HEK293 (cell line): ENCODE measurements around the gene UGGT2.

ENCODE experiments used
- CTCF ChIA-PET: fragments of 350-600 bp; formaldehyde crosslinking; extraction: SDS; loops from one replicate; lab custom pipeline; 2021; ENCODE audit warnings: antibody characterized with exemption; lab: Yijun Ruan, JAX
- POLR2A ChIA-PET: fragments of 300-600 bp; formaldehyde crosslinking; extraction: SDS; loops from one replicate; lab custom pipeline; 2020; ENCODE audit warnings: antibody characterized with exemption, inconsistent platforms; lab: Yijun Ruan, JAX
- H3K27ac ChIP-seq: fragments of 200-500 bp; sonication (Bioruptor generic); 2 replicates; pipeline ENCODE4 v1.5.1; 2014; ENCODE audit warnings: low read depth, low read length, control low read depth, inconsistent platforms; ENCODE audit errors: extremely low read depth
- H3K36me3 ChIP-seq, 2 experiments: fragments of 200-500 bp in 1 of 2; sonication (Bioruptor generic) in 1 of 2; 1 replicate in 1 of 2; 2 replicates in 1 of 2; pipeline ENCODE4 v1.5.1; 2014 to 2017; ENCODE audit warnings: inconsistent platforms in 2 of 2, low read length in 2 of 2; ENCODE audit not compliant: control insufficient read depth in 2 of 2, insufficient read depth in 1 of 2
- H3K4me1 ChIP-seq: fragments of 200-500 bp; sonication (Bioruptor generic); 2 replicates; pipeline ENCODE4 v1.5.1; 2014; ENCODE audit warnings: mild to moderate bottlenecking, low read length, inconsistent platforms; ENCODE audit not compliant: control insufficient read depth, insufficient read depth
- H3K4me3 ChIP-seq: 2 replicates; pipeline ENCODE4 v1.5.1; 2011; ENCODE audit warnings: low read depth, mild to moderate bottlenecking, control low read depth, low read length, moderate library complexity
- H3K9me3 ChIP-seq: fragments of 200-500 bp; sonication (Bioruptor generic); 2 replicates; pipeline ENCODE4 v1.5.1; 2014; ENCODE audit warnings: low read depth, low read length, inconsistent platforms; ENCODE audit not compliant: control insufficient read depth, insufficient read depth
- KLF7 ChIP-seq: fragments of 450-650 bp; formaldehyde crosslinking; IDR thresholded peaks from 2 replicates; pipeline ENCODE4 v1.5.1; 2016; ENCODE audit warnings: missing biosample characterization, missing genetic modification characterization, borderline replicate concordance
- MEIS1 ChIP-seq: sonication (generic); formaldehyde crosslinking; IDR thresholded peaks from 2 replicates; pipeline ENCODE4 v1.8.1; 2022; ENCODE audit warnings: missing genetic modification reagents, mild to moderate bottlenecking, borderline replicate concordance
- REPIN1 ChIP-seq: fragments of 450-650 bp; formaldehyde crosslinking; IDR thresholded peaks from 2 replicates; pipeline ENCODE4 v1.5.1; 2017; ENCODE audit warnings: missing biosample characterization, missing genetic modification characterization, low read depth
- ZFP41 ChIP-seq: fragments of 450-650 bp; formaldehyde crosslinking; IDR thresholded peaks from 2 replicates; pipeline ENCODE4 v1.5.1; 2016; ENCODE audit warnings: missing biosample characterization, missing genetic modification characterization, borderline replicate concordance
- ZNF138 ChIP-seq: fragments of 450-650 bp; formaldehyde crosslinking; IDR thresholded peaks from 2 replicates; pipeline ENCODE4 v1.5.1; 2016; ENCODE audit warnings: missing biosample characterization, missing genetic modification characterization, borderline replicate concordance
- ZNF174 ChIP-seq: fragments of 450-650 bp; formaldehyde crosslinking; IDR thresholded peaks from 2 replicates; pipeline ENCODE4 v1.5.0; 2017; ENCODE audit warnings: missing biosample characterization, mild to moderate bottlenecking, missing genetic modification characterization
- ZNF202 ChIP-seq: fragments of 450-650 bp; formaldehyde crosslinking; IDR thresholded peaks from 2 replicates; pipeline ENCODE4 v1.5.1; 2016; ENCODE audit warnings: missing biosample characterization, missing genetic modification characterization, borderline replicate concordance
- ZNF274 ChIP-seq, 2 experiments: fragments of 200-500 bp in 1 of 2; fragments of 450-650 bp in 1 of 2; sonication (Bioruptor generic) in 1 of 2; formaldehyde crosslinking in 1 of 2; IDR thresholded peaks; 2 replicates each; pipeline versions ENCODE4 v1.5.1 to v1.6.1; 2014 to 2016; ENCODE audit warnings: borderline replicate concordance in 1 of 2, inconsistent platforms in 1 of 2, low read length in 1 of 2, missing biosample characterization in 1 of 2, missing genetic modification characterization in 1 of 2
- ZNF341 ChIP-seq: fragments of 450-650 bp; formaldehyde crosslinking; IDR thresholded peaks from 2 replicates; pipeline ENCODE4; 2016; ENCODE audit warnings: low read depth, missing biosample characterization, missing genetic modification characterization
- ZNF510 ChIP-seq: fragments of 450-650 bp; formaldehyde crosslinking; IDR thresholded peaks from 2 replicates; pipeline ENCODE4 v1.5.1; 2018; ENCODE audit warnings: mild to moderate bottlenecking, missing genetic modification characterization, missing biosample characterization; ENCODE audit not compliant: insufficient replicate concordance
- ZNF560 ChIP-seq: fragments of 450-650 bp; formaldehyde crosslinking; IDR thresholded peaks from 2 replicates; pipeline ENCODE4 v1.5.1; 2017; ENCODE audit warnings: missing biosample characterization, missing genetic modification characterization, borderline replicate concordance
- ZNF580 ChIP-seq: fragments of 450-650 bp; formaldehyde crosslinking; IDR thresholded peaks from 2 replicates; pipeline ENCODE4 v1.5.1; 2016; ENCODE audit warnings: missing biosample characterization, missing genetic modification characterization
- ZNF600 ChIP-seq: fragments of 450-650 bp; formaldehyde crosslinking; IDR thresholded peaks from 2 replicates; pipeline ENCODE4 v1.5.1; 2016; ENCODE audit warnings: missing biosample characterization, missing genetic modification characterization
- ZXDB ChIP-seq: fragments of 450-650 bp; formaldehyde crosslinking; IDR thresholded peaks from 2 replicates; pipeline ENCODE4 v1.5.1; 2016; ENCODE audit warnings: missing biosample characterization, missing genetic modification characterization
- TF ChIP-seq, protein P1 (sequence below): fragments of 450-650 bp; formaldehyde crosslinking; IDR thresholded peaks from 2 replicates; pipeline ENCODE4 v1.5.1; 2017; ENCODE audit warnings: missing biosample characterization, missing genetic modification characterization
- TF ChIP-seq, protein P2 (sequence below): fragments of 450-650 bp; formaldehyde crosslinking; optimal IDR thresholded peaks from 2 replicates; pipeline ENCODE3; 2016; ENCODE audit warnings: missing biosample characterization, mild to moderate bottlenecking, missing genetic modification characterization
- TF ChIP-seq, protein P3 (sequence below): fragments of 450-650 bp; formaldehyde crosslinking; IDR thresholded peaks from 2 replicates; pipeline ENCODE4 v1.5.1; 2016; ENCODE audit warnings: missing biosample characterization, missing genetic modification characterization

UGGT2 gene

GRCh38 chr13:95865080-95865615 is 188.1 kb downstream of the UGGT2 start:
- Histone ChIP-seq H3K27ac (no peak overlapping the region), H3K4me1 (no peaks in the 10 kb centered on the region), H3K9me3 (no peaks in the 10 kb centered on the region), H3K36me3 (peaks cover 0 to under 1% of the 10 kb centered on the region in 2 experiments; a peak in 1 of 3 replicates), H3K4me3 (no peak overlapping the region)
- ChIA-PET CTCF (no interaction called here), POLR2A (no interaction called here)
- TF ChIP-seq, protein P1, sequence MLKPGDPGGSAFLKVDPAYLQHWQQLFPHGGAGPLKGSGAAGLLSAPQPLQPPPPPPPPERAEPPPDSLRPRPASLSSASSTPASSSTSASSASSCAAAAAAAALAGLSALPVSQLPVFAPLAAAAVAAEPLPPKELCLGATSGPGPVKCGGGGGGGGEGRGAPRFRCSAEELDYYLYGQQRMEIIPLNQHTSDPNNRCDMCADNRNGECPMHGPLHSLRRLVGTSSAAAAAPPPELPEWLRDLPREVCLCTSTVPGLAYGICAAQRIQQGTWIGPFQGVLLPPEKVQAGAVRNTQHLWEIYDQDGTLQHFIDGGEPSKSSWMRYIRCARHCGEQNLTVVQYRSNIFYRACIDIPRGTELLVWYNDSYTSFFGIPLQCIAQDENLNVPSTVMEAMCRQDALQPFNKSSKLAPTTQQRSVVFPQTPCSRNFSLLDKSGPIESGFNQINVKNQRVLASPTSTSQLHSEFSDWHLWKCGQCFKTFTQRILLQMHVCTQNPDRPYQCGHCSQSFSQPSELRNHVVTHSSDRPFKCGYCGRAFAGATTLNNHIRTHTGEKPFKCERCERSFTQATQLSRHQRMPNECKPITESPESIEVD (tag by site-specific recombination) = peak; percentile 69
- peak; percentile 20; the same call in 1 of the 2 replicates for TF ChIP-seq ZNF341
- TF ChIP-seq ZFP41 (tag by site-specific recombination) = no peak
- TF ChIP-seq ZXDB = 0 out of 2 replicates have a peak, but pooled peaks have one; percentile 19
- TF ChIP-seq, protein P2, sequence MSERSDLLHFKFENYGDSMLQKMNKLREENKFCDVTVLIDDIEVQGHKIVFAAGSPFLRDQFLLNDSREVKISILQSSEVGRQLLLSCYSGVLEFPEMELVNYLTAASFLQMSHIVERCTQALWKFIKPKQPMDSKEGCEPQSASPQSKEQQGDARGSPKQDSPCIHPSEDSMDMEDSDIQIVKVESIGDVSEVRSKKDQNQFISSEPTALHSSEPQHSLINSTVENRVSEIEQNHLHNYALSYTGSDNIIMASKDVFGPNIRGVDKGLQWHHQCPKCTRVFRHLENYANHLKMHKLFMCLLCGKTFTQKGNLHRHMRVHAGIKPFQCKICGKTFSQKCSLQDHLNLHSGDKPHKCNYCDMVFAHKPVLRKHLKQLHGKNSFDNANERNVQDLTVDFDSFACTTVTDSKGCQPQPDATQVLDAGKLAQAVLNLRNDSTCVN (tag by site-specific recombination) = no peak

- CTCF ChIA-PET = interaction anchor here (0.6 kb wide), 2 partner anchors 125 to 566 kb away, joined by 3 to 8 read pairs; no protein-coding TSS in a partner anchor
These were observed 190.8 kb downstream of the UGGT2 start for GRCh38 chr13:95862408-95862807.

GRCh38 chr13:95861296-95861695 is 191.9 kb downstream of the UGGT2 start:
- no peaks in the 10 kb centered on the region for H3K36me3 ChIP-seq
- ChIA-PET POLR2A (interaction anchor here (0.7 kb wide), 1 partner anchor 1078 kb away, joined by 3 read pairs; no protein-coding TSS in a partner anchor), CTCF (interaction anchor here (0.7 to 1.1 kb wide), 2 partner anchors 119 to 238 kb away, joined by 3 read pairs; no protein-coding TSS in a partner anchor)
- no peak overlapping the region for H3K27ac ChIP-seq
- H3K4me1 ChIP-seq = peaks cover 6% of the 10 kb centered on the region
- TF ChIP-seq MEIS1 (CRISPR knock-in tag) (no peak), ZNF138 (tag by site-specific recombination) (no peak), ZNF510 (tag by site-specific recombination) (no peak), ZNF560 (tag by site-specific recombination) (no peak), ZNF600 (tag by site-specific recombination) (0 out of 2 replicates have a peak, but pooled peaks have one; percentile 38), KLF7 (tag by site-specific recombination) (no peak), ZNF274 (IDR thresholded peaks at IDR 0.05; ENCODE audit: low read length) (no peak), ZNF274 (tag by site-specific recombination; IDR thresholded peaks at IDR 0.05; ENCODE audit: borderline replicate concordance) (no peak)
- H3K9me3 ChIP-seq = no peaks in the 10 kb centered on the region
- no peak overlapping the region for H3K4me3 ChIP-seq

More at GRCh38 chr13:95862408-95862807, 190.8 kb downstream of the UGGT2 start:
- peaks cover 6% of the 10 kb centered on the region for H3K4me1 ChIP-seq
- POLR2A ChIA-PET = no interaction called here
- no peaks in the 10 kb centered on the region for H3K9me3 ChIP-seq
- H3K36me3 ChIP-seq = no peaks in the 10 kb centered on the region
- no peak overlapping the region for H3K4me3 ChIP-seq
- TF ChIP-seq ZNF202 (tag by site-specific recombination) = no peak
- TF ChIP-seq ZNF580 = no peak
- TF ChIP-seq ZNF174 (tag by site-specific recombination) = no peak
- TF ChIP-seq, protein P3, sequence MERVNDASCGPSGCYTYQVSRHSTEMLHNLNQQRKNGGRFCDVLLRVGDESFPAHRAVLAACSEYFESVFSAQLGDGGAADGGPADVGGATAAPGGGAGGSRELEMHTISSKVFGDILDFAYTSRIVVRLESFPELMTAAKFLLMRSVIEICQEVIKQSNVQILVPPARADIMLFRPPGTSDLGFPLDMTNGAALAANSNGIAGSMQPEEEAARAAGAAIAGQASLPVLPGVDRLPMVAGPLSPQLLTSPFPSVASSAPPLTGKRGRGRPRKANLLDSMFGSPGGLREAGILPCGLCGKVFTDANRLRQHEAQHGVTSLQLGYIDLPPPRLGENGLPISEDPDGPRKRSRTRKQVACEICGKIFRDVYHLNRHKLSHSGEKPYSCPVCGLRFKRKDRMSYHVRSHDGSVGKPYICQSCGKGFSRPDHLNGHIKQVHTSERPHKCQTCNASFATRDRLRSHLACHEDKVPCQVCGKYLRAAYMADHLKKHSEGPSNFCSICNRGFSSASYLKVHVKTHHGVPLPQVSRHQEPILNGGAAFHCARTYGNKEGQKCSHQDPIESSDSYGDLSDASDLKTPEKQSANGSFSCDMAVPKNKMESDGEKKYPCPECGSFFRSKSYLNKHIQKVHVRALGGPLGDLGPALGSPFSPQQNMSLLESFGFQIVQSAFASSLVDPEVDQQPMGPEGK (tag by site-specific recombination) = no peak
- TF ChIP-seq, protein P2 (tag by site-specific recombination) = no peak
- no peak for TF ChIP-seq REPIN1 (tag by site-specific recombination)
- no peak overlapping the region for H3K27ac ChIP-seq
